Lung (tissue), 12 donors: ENCODE results near the gene THAP8. TPM values are rescaled to one million over a fixed set of nuclear protein-coding genes. Genes with fewer than 3 reads are reported as not detected.

Experiments
- ATAC-seq: fragments of 200-7000 bp; cut with Tn5 transposase; one replicate; pipeline ENCODE4 v1.9.1; 2020; ENCODE audit warnings: moderate number of reproducible peaks; ENCODE audit not compliant: insufficient read depth, low FRiP score
- DNase-seq, 3 donors: peaks; one replicate each; pipeline ENCODE4 v3.0.0-alpha.2; 2013 to 2017
- H3K27ac ChIP-seq, 2 donors: one replicate each; pipeline ENCODE4 v1.5.1; 2013; ENCODE audit warnings: mild to moderate bottlenecking in 2 of 2, moderate library complexity in 2 of 2, control low read depth in 1 of 2, inconsistent platforms in 1 of 2, low read depth in 1 of 2, low read length in 1 of 2
- H3K27me3 ChIP-seq, 3 donors: one replicate each; pipeline ENCODE4 v1.5.1; 2013; ENCODE audit warnings: low read length in 2 of 3; ENCODE audit not compliant: control insufficient read depth in 3 of 3, insufficient read depth in 3 of 3
- H3K36me3 ChIP-seq, 4 donors: one replicate each; pipeline ENCODE4 v1.5.1; 2013; ENCODE audit warnings: low read length in 4 of 4, mild to moderate bottlenecking in 1 of 4, moderate library complexity in 1 of 4; ENCODE audit not compliant: control insufficient read depth in 4 of 4, insufficient read depth in 4 of 4
- H3K4me1 ChIP-seq, 5 donors: one replicate each; pipeline ENCODE4 v1.5.1; 2013; ENCODE audit warnings: low read length in 5 of 5, mild to moderate bottlenecking in 2 of 5, moderate library complexity in 1 of 5; ENCODE audit not compliant: control insufficient read depth in 5 of 5, insufficient read depth in 5 of 5
- H3K4me3 ChIP-seq: one replicate; pipeline ENCODE4 v1.5.1; 2013; ENCODE audit warnings: mild to moderate bottlenecking, control low read depth, moderate library complexity
- H3K9ac ChIP-seq, 2 donors: one replicate each; pipeline ENCODE4 v1.5.1; 2013; ENCODE audit warnings: low read length in 2 of 2, control low read depth in 1 of 2; ENCODE audit not compliant: insufficient read depth in 1 of 2
- H3K9me3 ChIP-seq, 4 donors: one replicate each; pipeline ENCODE4 v1.5.1; 2013; ENCODE audit warnings: low read length in 3 of 4, mild to moderate bottlenecking in 1 of 4, moderate library complexity in 1 of 4; ENCODE audit not compliant: control insufficient read depth in 4 of 4, insufficient read depth in 3 of 4
- CTCF ChIP-seq: IDR thresholded peaks from 2 replicates; pipeline ENCODE4 v1.5.1; 2012; ENCODE audit warnings: mild to moderate bottlenecking; ENCODE audit errors: control extremely low read depth, extremely low read depth
- WGBS, 2 donors: extraction: QIAGEN DNeasy Blood & Tissue Kit; methylation state at CpG; one replicate each; pipeline ENCODE4 v1.1.7; 2013; 5-methylcytosine and 5-hydroxymethylcytosine counted together
- polyA plus RNA-seq, 2 donors: library from polyadenylated mRNA; stranded (reverse); fragments of 200-250 nt; gene quantifications; one replicate each; pipeline ENCODE4 v1.2.1, GENCODE V29; 2013
- total RNA-seq, 2 donors: library from RNA; depleted of rRNA in 1 of 2; stranded (reverse); fragments of >200 nt in 1 of 2; gene quantifications; one replicate each; pipeline ENCODE4 v1.2.1, GENCODE V29; 2014 to 2021
- donor health status: control.
- donor health status: control.
- donor health status: Bipolar disorder and iron deficiency.
- donor health status: healthy.
- donor health status: DM: yes; HTN: yes; CAD: no.

Gene THAP8
- total and polyA plus RNA-seq, 4 donors: 4.1 to 6.4 (median 5.5) TPM

- no peaks in the 10 kb centered on the region for H3K27me3 ChIP-seq
- ATAC-seq (no peak), DNase-seq (no peak)
- H3K9ac ChIP-seq: no peak overlapping the region
- H3K9me3 ChIP-seq: no peaks in the 10 kb centered on the region
- TF ChIP-seq CTCF: no peak
- no peak overlapping the region for H3K27ac ChIP-seq
- no peak overlapping the region for H3K4me3 ChIP-seq
- no peaks in the 10 kb centered on the region for H3K4me1 ChIP-seq
- 78 to 85% methylated on average over 5 of the region's 5 CpGs for WGBS, 2 donors
- H3K36me3 ChIP-seq: peaks cover 0 to 5% (median 0%) of the 10 kb centered on the region in 4 donors
These were observed 46.4 kb upstream of the THAP8 start for GRCh38 chr19:36100476-36100875.

- Histone ChIP-seq H3K4me1 (no peaks in the 10 kb centered on the region), H3K27me3 (no peaks in the 10 kb centered on the region), H3K4me3 (no peak overlapping the region), H3K9ac (no peak overlapping the region), H3K27ac (peak overlapping the region in 1 of 2 donors; percentile 24), H3K36me3 (peaks cover 0 to 5% (median 0%) of the 10 kb centered on the region in 4 donors), H3K9me3 (no peaks in the 10 kb centered on the region)
- 90 to 92% methylated on average over 19 of the region's 19 CpGs for WGBS, 2 donors
- DNase-seq: no peak
- ATAC-seq: no peak
- TF ChIP-seq CTCF: no peak
These were observed 45.2 kb upstream of the THAP8 start for GRCh38 chr19:36099166-36099785.

GRCh38 chr19:36097036-36097435 lies 43.0 kb upstream of the THAP8 start:
- no peak overlapping the region for H3K27ac ChIP-seq
- no peak for TF ChIP-seq CTCF
- H3K4me1 ChIP-seq: no peaks in the 10 kb centered on the region
- no peak overlapping the region for H3K4me3 ChIP-seq
- WGBS, 2 donors: 81 to 85% methylated on average over 6 of the region's 6 CpGs
- ATAC-seq (no peak), DNase-seq (no peak)
- no peak overlapping the region for H3K9ac ChIP-seq
- H3K27me3 ChIP-seq: no peaks in the 10 kb centered on the region
- H3K9me3 ChIP-seq: no peaks in the 10 kb centered on the region
- peaks cover 0 to 5% (median 0%) of the 10 kb centered on the region in 4 donors for H3K36me3 ChIP-seq

GRCh38 chr19:36093687-36094086 lies 39.6 kb upstream of the THAP8 start:
- no peak overlapping the region for H3K27ac ChIP-seq
- H3K9ac ChIP-seq: no peak overlapping the region
- no peak for DNase-seq
- peaks cover 0 to 2% (median 0%) of the 10 kb centered on the region in 4 donors for H3K36me3 ChIP-seq
- WGBS, 2 donors: 70 to 76% methylated on average over 6 of the region's 6 CpGs
- H3K9me3 ChIP-seq: no peaks in the 10 kb centered on the region
- ATAC-seq: no peak
- TF ChIP-seq CTCF: no peak
- no peaks in the 10 kb centered on the region for H3K27me3 ChIP-seq
- no peaks in the 10 kb centered on the region for H3K4me1 ChIP-seq
- no peak overlapping the region for H3K4me3 ChIP-seq
